Aorta (tissue), 5 donors: ENCODE results near the gene RAB3GAP1. TPM values are rescaled to one million over a fixed set of nuclear protein-coding genes. Genes with fewer than 3 reads are reported as not detected.

Source experiments
- ATAC-seq: fragments of 200-7000 bp; cut with Tn5 transposase; one replicate; pipeline ENCODE4 v1.9.1; 2022; ENCODE audit warnings: moderate library complexity; ENCODE audit not compliant: low FRiP score
- DNase-seq, 2 donors: peaks; one replicate each; pipeline ENCODE4 v3.0.0-alpha.2; 2020
- H3K27ac ChIP-seq, 2 donors: one replicate each; pipeline ENCODE4 v1.5.1; 2013; ENCODE audit warnings: low read length in 2 of 2, mild to moderate bottlenecking in 2 of 2, moderate library complexity in 2 of 2, control low read depth in 1 of 2, inconsistent platforms in 1 of 2, low read depth in 1 of 2
- H3K27me3 ChIP-seq, 2 donors: one replicate each; pipeline ENCODE4 v1.6.1; 2013; ENCODE audit warnings: control low read depth in 1 of 2, low read length in 1 of 2, mild to moderate bottlenecking in 1 of 2, moderate library complexity in 1 of 2; ENCODE audit not compliant: insufficient read depth in 2 of 2, control insufficient read depth in 1 of 2
- H3K36me3 ChIP-seq, 2 donors: one replicate each; pipeline ENCODE4 v1.6.1; 2013; ENCODE audit warnings: control low read depth in 1 of 2, low read length in 1 of 2, mild to moderate bottlenecking in 1 of 2; ENCODE audit not compliant: insufficient read depth in 2 of 2, control insufficient read depth in 1 of 2
- H3K4me1 ChIP-seq, 2 donors: one replicate each; pipeline ENCODE4 v1.6.1; 2013; ENCODE audit warnings: low read length in 2 of 2, control low read depth in 1 of 2, mild to moderate bottlenecking in 1 of 2, moderate library complexity in 1 of 2; ENCODE audit not compliant: insufficient read depth in 2 of 2, control insufficient read depth in 1 of 2
- H3K4me3 ChIP-seq, 2 donors: one replicate each; pipeline ENCODE4 v1.5.1; 2013; ENCODE audit warnings: low read length in 2 of 2, control low read depth in 1 of 2, mild to moderate bottlenecking in 1 of 2
- H3K9me3 ChIP-seq: one replicate; pipeline ENCODE4 v1.6.1; 2013; ENCODE audit warnings: mild to moderate bottlenecking, low read length; ENCODE audit not compliant: control insufficient read depth
- WGBS, 2 donors: extraction: QIAGEN DNeasy Blood & Tissue Kit; methylation state at CpG; one replicate each; pipeline ENCODE4 v1.1.7; 2013; 5-methylcytosine and 5-hydroxymethylcytosine counted together
- intact Hi-C, 2 donors: fragments of 100-400 bp; cut with DNase I; formaldehyde crosslinking; loops; one replicate each; pipeline versions ENCODE4 v1.14.2 to v1.15.0; 2022
- polyA plus RNA-seq, 2 donors: library from polyadenylated mRNA; stranded (reverse); fragments of 200-250 nt; gene quantifications; one replicate each; pipeline ENCODE4 v1.2.3, GENCODE V29; 2013
- total RNA-seq, 2 donors: library from RNA; stranded (reverse); fragmentation: NEBNext Ultra II Directional; extraction: Animal tissue kit (Norgen Biotek cat#: 25700); gene quantifications; one replicate each; pipeline ENCODE4 v1.2.1, GENCODE V29; 2021
- donor health status: healthy with polysubstance abuse.
- donor health status: Bipolar disorder and iron deficiency.
- donor health status: DM: no; HTN: no; CAD: no.
- donor health status: DM: no; HTN: no; CAD: no.
- donor health status: DM: yes; HTN: yes; CAD: no.

Gene RAB3GAP1
- total and polyA plus RNA-seq, 4 donors, result 30.2 to 86.1 (median 49.0) TPM

- H3K27ac ChIP-seq, result no peak overlapping the region
- WGBS, 2 donors, result 70 to 78% methylated on average over 6 of the region's 6 CpGs
- peaks cover 0 to 3% of the 10 kb centered on the region in 2 donors for H3K4me1 ChIP-seq
- H3K9me3 ChIP-seq, result no peaks in the 10 kb centered on the region
- H3K36me3 ChIP-seq, result no peaks in the 10 kb centered on the region
- DNase-seq (no peak), ATAC-seq (no peak)
- H3K4me3 ChIP-seq, result no peak overlapping the region
- intact Hi-C loops, result no loop called here
- H3K27me3 ChIP-seq, result no peaks in the 10 kb centered on the region
Observed at GRCh38 chr2:135048122-135048521, 4.0 kb upstream of the RAB3GAP1 start.

DNA sequence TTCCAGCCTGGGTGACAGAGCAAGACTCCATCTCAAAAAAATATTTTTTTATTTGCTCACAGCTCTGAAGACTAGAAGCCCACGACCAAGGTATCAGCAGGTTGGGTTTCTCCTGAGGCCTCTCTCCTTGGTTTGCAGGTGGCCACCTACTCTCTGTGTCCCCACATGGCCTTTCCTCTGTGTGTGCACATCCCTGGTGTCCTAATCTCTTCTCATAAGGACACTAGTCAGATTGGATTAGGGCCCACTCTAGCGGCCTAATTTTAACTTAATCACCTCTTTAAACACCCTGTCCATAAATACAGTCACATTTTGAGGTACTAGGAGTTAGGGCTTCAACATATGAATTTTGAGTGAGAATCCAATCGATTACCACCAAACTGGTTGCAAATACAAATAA, 2.0 kb upstream of the RAB3GAP1 start:
- DNase-seq (no peak), ATAC-seq (no peak)
- no peaks in the 10 kb centered on the region for H3K27me3 ChIP-seq
- intact Hi-C loops, result no loop called here
- H3K4me3 ChIP-seq, result no peak overlapping the region
- peaks cover 0 to 3% of the 10 kb centered on the region in 2 donors for H3K4me1 ChIP-seq
- no peaks in the 10 kb centered on the region for H3K36me3 ChIP-seq
- H3K9me3 ChIP-seq, result no peaks in the 10 kb centered on the region
- no peak overlapping the region for H3K27ac ChIP-seq
- WGBS, 2 donors, result 52 to 58% methylated on average over 3 of the region's 3 CpGs

DNA sequence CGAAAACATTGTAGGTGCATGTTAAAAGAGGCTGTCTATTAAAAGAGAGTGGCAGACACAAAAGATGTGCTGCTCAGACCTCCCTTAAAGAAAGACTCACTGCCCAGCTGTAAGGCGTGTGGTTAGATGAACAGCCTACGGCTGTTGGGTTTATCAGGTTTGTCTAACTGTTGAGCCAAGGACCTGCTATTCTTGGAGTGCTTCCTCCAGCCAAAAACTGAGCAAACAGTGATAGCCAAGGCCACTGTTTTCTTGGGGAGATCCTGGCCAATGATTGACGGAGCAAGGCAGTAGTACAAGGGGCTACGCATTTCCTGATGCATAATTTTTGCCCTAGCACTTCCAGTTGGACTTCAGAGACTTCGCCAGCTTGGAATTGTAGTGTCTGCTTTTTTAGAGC, 1.4 kb upstream of the RAB3GAP1 start:
- WGBS, 2 donors, result 15% methylated on average over 6 of the region's 6 CpGs
- Histone ChIP-seq H3K36me3 (no peaks in the 10 kb centered on the region), H3K27ac (peak overlapping the region in 1 of 2 donors; percentile 56), H3K27me3 (no peaks in the 10 kb centered on the region), H3K9me3 (no peaks in the 10 kb centered on the region), H3K4me3 (no peak overlapping the region), H3K4me1 (peaks cover 0 to 3% of the 10 kb centered on the region in 2 donors)
- no peak for DNase-seq
- no peak for ATAC-seq
- intact Hi-C loops, result no loop called here

DNA sequence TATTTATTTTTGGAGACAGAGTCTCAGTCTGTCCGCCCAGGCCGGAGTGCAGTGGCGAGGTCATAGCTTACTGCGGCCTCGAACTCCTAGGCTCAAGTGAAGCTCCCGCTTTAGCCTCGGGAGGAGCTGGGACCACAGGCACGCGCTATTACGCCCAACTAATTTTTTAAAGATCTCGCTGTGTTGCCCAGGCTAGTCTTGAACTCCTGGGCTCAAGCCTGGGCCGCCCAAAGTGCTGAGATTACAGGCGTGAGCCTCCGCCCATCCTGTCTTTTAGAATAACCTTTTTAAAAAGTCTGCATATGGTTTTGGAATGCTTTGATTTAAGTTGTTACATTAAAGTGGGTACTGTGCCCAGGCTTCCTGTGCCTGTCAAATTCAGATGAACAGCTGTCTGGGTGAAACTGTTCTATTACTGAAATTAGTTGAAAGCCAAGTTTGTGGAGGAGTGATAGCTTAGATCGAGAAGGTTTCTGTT, 944 bp downstream of the RAB3GAP1 start:
- no peaks in the 10 kb centered on the region for H3K27me3 ChIP-seq
- ATAC-seq, result peak; percentile 44
- H3K4me1 ChIP-seq, result peaks cover 0 to 3% of the 10 kb centered on the region in 2 donors
- H3K36me3 ChIP-seq, result no peaks in the 10 kb centered on the region
- intact Hi-C loops, result loop anchor here in 1 of 2 donors (2.0 kb wide), 1 partner anchor 478 kb away; the partner anchor contains the start of genes R3HDM1 and ZRANB3
- 2 to 3% methylated on average over 15 of the region's 15 CpGs for WGBS, 2 donors
- no peaks in the 10 kb centered on the region for H3K9me3 ChIP-seq
- DNase-seq, result no peak
- H3K4me3 ChIP-seq, result peak overlapping the region; percentile 95 to 98
- peak overlapping the region; percentile 73 to 99 for H3K27ac ChIP-seq

GRCh38 chr2:135055182-135055786, 3.2 kb downstream of the RAB3GAP1 start:
- Histone ChIP-seq H3K4me3 (no peak overlapping the region), H3K27ac (peak overlapping the region in 1 of 2 donors; percentile 64), H3K4me1 (peaks cover 0 to 3% of the 10 kb centered on the region in 2 donors), H3K27me3 (no peaks in the 10 kb centered on the region), H3K36me3 (no peaks in the 10 kb centered on the region), H3K9me3 (no peaks in the 10 kb centered on the region)
- intact Hi-C loops, result no loop called here
- 19% methylated on average over 2 of the region's 2 CpGs for WGBS, 2 donors
- DNase-seq (peak in 1 of 2 donors; percentile 51), ATAC-seq (no peak)

DNA sequence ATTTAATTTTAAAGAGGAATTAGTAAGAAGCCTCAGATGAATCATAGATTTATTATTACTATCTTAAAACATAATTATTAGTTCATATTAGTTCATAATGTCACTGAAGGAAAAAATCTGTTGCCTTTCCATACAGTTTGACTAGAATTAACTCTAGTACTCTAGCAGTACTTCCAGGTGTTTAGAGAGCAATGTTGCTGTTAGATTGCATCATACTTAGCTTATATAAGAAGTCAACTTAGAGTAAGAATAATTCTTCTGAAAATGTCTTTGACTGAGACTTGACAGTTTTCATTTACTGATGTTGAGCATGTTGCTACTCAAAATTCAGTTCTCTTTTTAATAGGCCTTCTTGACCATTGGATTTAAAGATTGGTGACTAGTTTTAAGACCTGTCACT, 4.7 kb downstream of the RAB3GAP1 start:
- no peak for ATAC-seq
- Histone ChIP-seq H3K36me3 (peaks cover 0 to 2% of the 10 kb centered on the region in 2 donors), H3K27ac (no peak overlapping the region), H3K4me3 (no peak overlapping the region), H3K9me3 (no peaks in the 10 kb centered on the region), H3K27me3 (no peaks in the 10 kb centered on the region), H3K4me1 (no peaks in the 10 kb centered on the region)
- no peak for DNase-seq
- intact Hi-C loops, result no loop called here

GRCh38 chr2:135059577-135059976, 7.5 kb downstream of the RAB3GAP1 start:
- Histone ChIP-seq H3K27me3 (no peaks in the 10 kb centered on the region), H3K36me3 (peaks cover 0 to 4% of the 10 kb centered on the region in 2 donors), H3K4me1 (no peaks in the 10 kb centered on the region), H3K9me3 (no peaks in the 10 kb centered on the region), H3K27ac (no peak overlapping the region), H3K4me3 (no peak overlapping the region)
- ATAC-seq (no peak), DNase-seq (no peak)
- intact Hi-C loops, result no loop called here

DNA sequence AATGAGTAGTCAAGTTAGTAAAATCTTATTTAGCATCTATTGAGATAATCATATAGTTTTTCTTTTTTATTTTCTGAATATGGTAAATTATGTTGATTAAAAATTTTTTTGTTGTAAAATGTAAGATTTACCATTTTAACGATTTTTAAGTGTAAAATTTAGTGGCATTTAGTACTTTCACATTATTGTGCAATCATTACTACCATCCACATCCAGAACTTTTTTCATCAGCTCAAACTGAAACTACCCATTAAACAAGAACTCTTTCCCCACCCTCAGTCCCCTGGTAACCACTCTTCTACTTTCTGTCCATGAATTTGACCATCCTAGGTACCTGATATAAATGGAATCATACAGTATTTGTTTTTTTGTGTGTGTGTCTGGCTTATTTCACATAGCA, 11.1 kb downstream of the RAB3GAP1 start:
- Histone ChIP-seq H3K9me3 (no peaks in the 10 kb centered on the region), H3K4me1 (no peaks in the 10 kb centered on the region), H3K36me3 (peaks cover 0 to 4% of the 10 kb centered on the region in 2 donors), H3K27me3 (no peaks in the 10 kb centered on the region), H3K4me3 (no peak overlapping the region), H3K27ac (no peak overlapping the region)
- no peak for DNase-seq
- WGBS, 2 donors, result 88 to 97% methylated on average over 1 of the region's 1 CpG
- intact Hi-C loops, result no loop called here
- no peak for ATAC-seq

GRCh38 chr2:135064149-135064548, 12.1 kb downstream of the RAB3GAP1 start:
- 55% methylated on average over 2 of the region's 2 CpGs for WGBS, 2 donors
- H3K27me3 ChIP-seq, result no peaks in the 10 kb centered on the region
- peaks cover 0 to 4% of the 10 kb centered on the region in 2 donors for H3K36me3 ChIP-seq
- intact Hi-C loops, result no loop called here
- no peaks in the 10 kb centered on the region for H3K4me1 ChIP-seq
- ATAC-seq (no peak), DNase-seq (no peak)
- H3K27ac ChIP-seq, result no peak overlapping the region
- no peak overlapping the region for H3K4me3 ChIP-seq
- no peaks in the 10 kb centered on the region for H3K9me3 ChIP-seq
